Measurements from ENCODE around the gene PAX2. TPM values are rescaled to one million over a fixed set of nuclear protein-coding genes. Genes with fewer than 3 reads are reported as not detected.

The PAX2 gene
- total and polyA plus RNA-seq, 2 of the 8 experiments (the other 6 are each of a cell fraction or from before 2014, with no cell fraction given): 0.02 TPM; not detected in 1

DNA sequence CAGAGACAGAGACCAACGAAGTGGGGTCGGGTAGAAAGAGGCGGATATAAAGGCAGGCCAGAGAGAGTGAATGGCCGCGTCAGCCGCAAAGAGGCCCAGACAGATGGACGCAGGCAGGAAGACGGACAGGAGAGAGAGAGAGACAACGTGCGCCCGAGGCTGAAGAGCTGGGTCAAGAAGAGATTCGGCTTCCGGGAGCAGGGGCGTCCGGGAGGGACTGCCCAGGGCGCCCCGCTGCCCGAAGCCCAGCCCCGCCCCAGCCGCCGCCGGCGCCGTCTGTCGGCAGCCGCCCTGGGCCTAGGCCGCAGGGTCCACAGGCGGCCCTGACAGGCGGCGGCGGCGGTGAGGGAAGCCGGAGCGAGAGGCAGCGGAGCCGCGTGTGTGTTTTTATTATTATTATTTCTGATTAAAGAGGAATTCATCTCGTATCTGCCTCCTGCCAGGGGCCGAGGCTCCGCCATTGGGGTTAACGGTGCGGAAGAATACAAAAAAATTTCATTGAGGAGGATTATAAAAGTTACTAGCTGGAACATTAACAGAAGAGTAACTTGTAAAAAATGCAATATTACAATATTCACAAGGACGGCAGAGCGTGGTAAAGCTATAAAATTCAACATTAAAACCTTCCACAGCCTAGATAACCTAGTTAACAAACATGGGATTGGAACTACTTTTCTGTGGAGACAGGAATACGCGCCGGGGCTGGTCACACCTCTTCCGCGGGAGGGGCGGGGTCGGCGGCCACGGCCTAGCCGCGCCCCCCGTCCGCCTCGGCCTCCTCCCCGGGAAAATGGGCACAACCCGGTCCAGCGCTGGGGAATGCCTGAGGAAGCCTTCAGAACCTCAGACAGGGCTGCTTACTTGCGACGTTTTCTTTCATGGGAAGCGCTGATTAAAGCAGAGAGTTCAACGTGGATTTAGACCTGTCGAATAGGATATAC lies 29.7 kb upstream of the PAX2 start (continued):
- peak; percentile 44; the same call in 1 of the 2 replicates for TF ChIP-seq SP4 (IDR thresholded peaks at IDR 0.05; ENCODE audit: low read length)
- TF ChIP-seq CTBP2 (IDR thresholded peaks at IDR 0.05; ENCODE audit: borderline replicate concordance, insufficient read depth, insufficient read length, low read length): no peak
- no peak for TF ChIP-seq RXRA (IDR thresholded peaks at IDR 0.05; ENCODE audit: insufficient read depth, low read depth, low read length)
- TF ChIP-seq KDM4A (IDR thresholded peaks at IDR 0.05; ENCODE audit: low read depth, low read length, severe bottlenecking): peak; percentile 80
- TF ChIP-seq EGR1 (IDR thresholded peaks at IDR 0.05; ENCODE audit: borderline replicate concordance, low read depth, low read length): no peak
- peak; percentile 94 for TF ChIP-seq KDM1A (IDR thresholded peaks at IDR 0.05; ENCODE audit: borderline replicate concordance, low read length)
- TF ChIP-seq, protein P1, sequence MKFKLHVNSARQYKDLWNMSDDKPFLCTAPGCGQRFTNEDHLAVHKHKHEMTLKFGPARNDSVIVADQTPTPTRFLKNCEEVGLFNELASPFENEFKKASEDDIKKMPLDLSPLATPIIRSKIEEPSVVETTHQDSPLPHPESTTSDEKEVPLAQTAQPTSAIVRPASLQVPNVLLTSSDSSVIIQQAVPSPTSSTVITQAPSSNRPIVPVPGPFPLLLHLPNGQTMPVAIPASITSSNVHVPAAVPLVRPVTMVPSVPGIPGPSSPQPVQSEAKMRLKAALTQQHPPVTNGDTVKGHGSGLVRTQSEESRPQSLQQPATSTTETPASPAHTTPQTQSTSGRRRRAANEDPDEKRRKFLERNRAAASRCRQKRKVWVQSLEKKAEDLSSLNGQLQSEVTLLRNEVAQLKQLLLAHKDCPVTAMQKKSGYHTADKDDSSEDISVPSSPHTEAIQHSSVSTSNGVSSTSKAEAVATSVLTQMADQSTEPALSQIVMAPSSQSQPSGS (IDR thresholded peaks at IDR 0.05; ENCODE audit: low read length): no peak
- TF ChIP-seq, protein P2, sequence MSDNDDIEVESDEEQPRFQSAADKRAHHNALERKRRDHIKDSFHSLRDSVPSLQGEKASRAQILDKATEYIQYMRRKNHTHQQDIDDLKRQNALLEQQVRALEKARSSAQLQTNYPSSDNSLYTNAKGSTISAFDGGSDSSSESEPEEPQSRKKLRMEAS (IDR thresholded peaks at IDR 0.05): 0 out of 2 replicates have a peak, but pooled peaks have one; percentile 19
- TF ChIP-seq SUZ12 (IDR thresholded peaks at IDR 0.05; ENCODE audit: low read length): peak; percentile 68
- TF ChIP-seq SAP30 (IDR thresholded peaks at IDR 0.05; ENCODE audit: insufficient read depth, insufficient replicate concordance, low read length): no peak
- TF ChIP-seq EZH2 (IDR thresholded peaks at IDR 0.05; ENCODE audit: low read depth, low read length, severe bottlenecking): peak; percentile 18

Data from H1 (cell line).